Neural cell (in vitro differentiated cells): ENCODE results near the gene IPO8. TPM values are rescaled to one million over a fixed set of nuclear protein-coding genes. Genes with fewer than 3 reads are reported as not detected.

ENCODE experiments used
- H2AFZ ChIP-seq: fragments of 200-600, 300-800 bp; sonication (generic), shearing (Covaris generic); 2 replicates; pipeline ENCODE4 v1.6.0; 2014; ENCODE audit warnings: low read depth, mild to moderate bottlenecking, antibody characterized with exemption, low read length, moderate library complexity
- H3F3A ChIP-seq: fragments of 200-600 bp; shearing (Covaris generic); 2 replicates; pipeline ENCODE4 v1.6.1; 2016; ENCODE audit warnings: mild to moderate bottlenecking, moderate library complexity, mixed read lengths, antibody characterized with exemption, low read length; ENCODE audit not compliant: insufficient read depth, poor library complexity, severe bottlenecking
- H3K27ac ChIP-seq: fragments of 200-600, 300-800 bp; sonication (generic), shearing (Covaris generic); 2 replicates; pipeline ENCODE4 v1.5.1; 2014; ENCODE audit warnings: mild to moderate bottlenecking, low read length, moderate library complexity
- H3K27me3 ChIP-seq: fragments of 300-800, 200-600 bp; sonication (generic), shearing (Covaris generic); 2 replicates; pipeline ENCODE4 v1.6.0; 2014; ENCODE audit warnings: mild to moderate bottlenecking, low read depth, low read length, moderate library complexity; ENCODE audit not compliant: insufficient read depth
- H3K36me3 ChIP-seq: fragments of 300-800, 200-600 bp; sonication (generic), shearing (Covaris generic); 2 replicates; pipeline ENCODE4 v1.5.1; 2014; ENCODE audit warnings: mild to moderate bottlenecking, antibody characterized with exemption, low read length, moderate library complexity; ENCODE audit not compliant: insufficient read depth
- H3K4me2 ChIP-seq: fragments of 300-800, 200-600 bp; sonication (generic), shearing (Covaris generic); 2 replicates; pipeline ENCODE4 v1.6.0; 2014; ENCODE audit warnings: mild to moderate bottlenecking, low read length
- H3K4me3 ChIP-seq: fragments of 300-800, 200-600 bp; sonication (generic), shearing (Covaris generic); 2 replicates; pipeline ENCODE4 v1.5.1; 2014; ENCODE audit warnings: mild to moderate bottlenecking, low read length, moderate library complexity
- H3K79me2 ChIP-seq: fragments of 200-600 bp; shearing (Covaris generic); replicated peaks from 2 replicates; pipeline ENCODE4 v1.6.0; 2014; ENCODE audit warnings: mild to moderate bottlenecking, low read length, moderate library complexity; ENCODE audit not compliant: insufficient read depth
- H3K9ac ChIP-seq: fragments of 300-800, 200-600 bp; sonication (generic), shearing (Covaris generic); 2 replicates; pipeline ENCODE4 v1.6.1; 2016; ENCODE audit warnings: mild to moderate bottlenecking, low read length, mixed read lengths
- H3K9me2 ChIP-seq: fragments of 200-600 bp; shearing (Covaris generic); 2 replicates; pipeline ENCODE4 v1.6.1; 2016; ENCODE audit warnings: mild to moderate bottlenecking, low read length, mixed read lengths; ENCODE audit not compliant: insufficient read depth
- H3K9me3 ChIP-seq: fragments of 200-600, 300-800 bp; sonication (generic), shearing (Covaris generic); 2 replicates; pipeline ENCODE4 v1.6.1; 2016; ENCODE audit warnings: mild to moderate bottlenecking, mixed run types, low read length, moderate library complexity, mixed read lengths
- H4K20me1 ChIP-seq: fragments of 200-600 bp; shearing (Covaris generic); 2 replicates; pipeline ENCODE4 v1.6.1; 2016; ENCODE audit warnings: mild to moderate bottlenecking, mixed run types; ENCODE audit not compliant: insufficient read depth
- EP300 ChIP-seq: fragments of 450-650 bp; conservative IDR thresholded peaks from 2 replicates; pipeline ENCODE4 v1.6.1; 2014; ENCODE audit warnings: antibody characterized with exemption, mild to moderate bottlenecking, moderate library complexity; ENCODE audit not compliant: poor library complexity, severe bottlenecking
- EZH2 ChIP-seq: fragments of 200-600, 300-800 bp; shearing (Covaris generic), sonication (generic); IDR thresholded peaks from 2 replicates; pipeline ENCODE4 v1.6.1; 2014; ENCODE audit warnings: antibody characterized with exemption, low read length, borderline replicate concordance, mild to moderate bottlenecking; ENCODE audit not compliant: insufficient read depth, poor library complexity, severe bottlenecking
- MXI1 ChIP-seq: fragments of 450-650 bp; conservative IDR thresholded peaks from 2 replicates; pipeline ENCODE4 v1.6.1; 2014; ENCODE audit warnings: antibody characterized with exemption, mild to moderate bottlenecking; ENCODE audit not compliant: poor library complexity, severe bottlenecking
- POLR2AphosphoS5 ChIP-seq: IDR thresholded peaks from 2 replicates; pipeline ENCODE4 v1.6.1; 2012
- RAD21 ChIP-seq: fragments of 450-650 bp; conservative IDR thresholded peaks from 2 replicates; pipeline ENCODE4 v1.6.1; 2014; ENCODE audit warnings: antibody characterized with exemption, mild to moderate bottlenecking, moderate library complexity
- SMC3 ChIP-seq: fragments of 450-650 bp; conservative IDR thresholded peaks from 2 replicates; pipeline ENCODE4 v1.6.1; 2014; ENCODE audit warnings: antibody characterized with exemption, mild to moderate bottlenecking, moderate library complexity; ENCODE audit not compliant: poor library complexity
- TAF1 ChIP-seq: IDR thresholded peaks from 2 replicates; pipeline ENCODE4 v1.6.1; 2012; ENCODE audit warnings: low read depth
- polyA plus RNA-seq: library from polyadenylated mRNA; depleted of rRNA; stranded (reverse); fragments of >200 nt; gene quantifications from 2 replicates; pipeline ENCODE4 v1.2.3, GENCODE V29; 2014
- TF ChIP-seq, protein P1 (sequence below): IDR thresholded peaks from 2 replicates; pipeline ENCODE4 v1.6.1; 2012; ENCODE audit warnings: borderline replicate concordance
- TF ChIP-seq, protein P2 (sequence below): fragments of 450-650 bp; IDR thresholded peaks from 2 replicates; pipeline ENCODE4 v1.5.1; 2014; ENCODE audit warnings: antibody characterized with exemption, mild to moderate bottlenecking, moderate library complexity; ENCODE audit not compliant: poor library complexity, severe bottlenecking

The IPO8 gene
- polyA plus RNA-seq, 1 donor from 2014 or later = 18.8 TPM

DNA sequence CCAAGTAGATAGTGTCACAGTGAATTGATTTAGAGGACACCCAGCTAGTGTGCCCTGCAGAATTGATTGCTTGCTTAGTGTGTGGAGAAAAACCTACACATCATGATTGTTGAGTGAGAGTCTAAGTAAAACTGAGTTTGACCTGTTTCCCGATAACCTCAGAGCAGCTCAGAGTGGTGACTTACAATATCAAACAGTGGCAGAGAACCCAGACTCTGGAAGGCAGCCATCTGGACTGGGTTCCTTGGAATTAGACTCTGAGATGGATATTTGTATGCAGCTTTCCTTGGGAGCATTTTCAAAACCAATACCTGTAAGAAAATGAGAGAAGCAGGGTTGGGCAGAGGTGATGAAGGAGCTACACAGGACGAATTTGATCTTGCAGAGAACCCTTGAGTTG, 109.8 kb downstream of the IPO8 start:
- no peaks in the 10 kb centered on the region for H3K9me3 ChIP-seq
- TF ChIP-seq, protein P1, sequence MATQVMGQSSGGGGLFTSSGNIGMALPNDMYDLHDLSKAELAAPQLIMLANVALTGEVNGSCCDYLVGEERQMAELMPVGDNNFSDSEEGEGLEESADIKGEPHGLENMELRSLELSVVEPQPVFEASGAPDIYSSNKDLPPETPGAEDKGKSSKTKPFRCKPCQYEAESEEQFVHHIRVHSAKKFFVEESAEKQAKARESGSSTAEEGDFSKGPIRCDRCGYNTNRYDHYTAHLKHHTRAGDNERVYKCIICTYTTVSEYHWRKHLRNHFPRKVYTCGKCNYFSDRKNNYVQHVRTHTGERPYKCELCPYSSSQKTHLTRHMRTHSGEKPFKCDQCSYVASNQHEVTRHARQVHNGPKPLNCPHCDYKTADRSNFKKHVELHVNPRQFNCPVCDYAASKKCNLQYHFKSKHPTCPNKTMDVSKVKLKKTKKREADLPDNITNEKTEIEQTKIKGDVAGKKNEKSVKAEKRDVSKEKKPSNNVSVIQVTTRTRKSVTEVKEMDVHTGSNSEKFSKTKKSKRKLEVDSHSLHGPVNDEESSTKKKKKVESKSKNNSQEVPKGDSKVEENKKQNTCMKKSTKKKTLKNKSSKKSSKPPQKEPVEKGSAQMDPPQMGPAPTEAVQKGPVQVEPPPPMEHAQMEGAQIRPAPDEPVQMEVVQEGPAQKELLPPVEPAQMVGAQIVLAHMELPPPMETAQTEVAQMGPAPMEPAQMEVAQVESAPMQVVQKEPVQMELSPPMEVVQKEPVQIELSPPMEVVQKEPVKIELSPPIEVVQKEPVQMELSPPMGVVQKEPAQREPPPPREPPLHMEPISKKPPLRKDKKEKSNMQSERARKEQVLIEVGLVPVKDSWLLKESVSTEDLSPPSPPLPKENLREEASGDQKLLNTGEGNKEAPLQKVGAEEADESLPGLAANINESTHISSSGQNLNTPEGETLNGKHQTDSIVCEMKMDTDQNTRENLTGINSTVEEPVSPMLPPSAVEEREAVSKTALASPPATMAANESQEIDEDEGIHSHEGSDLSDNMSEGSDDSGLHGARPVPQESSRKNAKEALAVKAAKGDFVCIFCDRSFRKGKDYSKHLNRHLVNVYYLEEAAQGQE = no peak
- no peak for TF ChIP-seq SMC3
- TF ChIP-seq EZH2 = no peak
- TF ChIP-seq RAD21 = no peak
- TF ChIP-seq, protein P2, sequence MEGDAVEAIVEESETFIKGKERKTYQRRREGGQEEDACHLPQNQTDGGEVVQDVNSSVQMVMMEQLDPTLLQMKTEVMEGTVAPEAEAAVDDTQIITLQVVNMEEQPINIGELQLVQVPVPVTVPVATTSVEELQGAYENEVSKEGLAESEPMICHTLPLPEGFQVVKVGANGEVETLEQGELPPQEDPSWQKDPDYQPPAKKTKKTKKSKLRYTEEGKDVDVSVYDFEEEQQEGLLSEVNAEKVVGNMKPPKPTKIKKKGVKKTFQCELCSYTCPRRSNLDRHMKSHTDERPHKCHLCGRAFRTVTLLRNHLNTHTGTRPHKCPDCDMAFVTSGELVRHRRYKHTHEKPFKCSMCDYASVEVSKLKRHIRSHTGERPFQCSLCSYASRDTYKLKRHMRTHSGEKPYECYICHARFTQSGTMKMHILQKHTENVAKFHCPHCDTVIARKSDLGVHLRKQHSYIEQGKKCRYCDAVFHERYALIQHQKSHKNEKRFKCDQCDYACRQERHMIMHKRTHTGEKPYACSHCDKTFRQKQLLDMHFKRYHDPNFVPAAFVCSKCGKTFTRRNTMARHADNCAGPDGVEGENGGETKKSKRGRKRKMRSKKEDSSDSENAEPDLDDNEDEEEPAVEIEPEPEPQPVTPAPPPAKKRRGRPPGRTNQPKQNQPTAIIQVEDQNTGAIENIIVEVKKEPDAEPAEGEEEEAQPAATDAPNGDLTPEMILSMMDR = no peak
- no peak for TF ChIP-seq TAF1
- no peak for TF ChIP-seq EP300
- no peak for TF ChIP-seq MXI1
- H3K36me3 ChIP-seq = no peaks in the 10 kb centered on the region
- no peak overlapping the region for H3K9ac ChIP-seq
- H4K20me1 ChIP-seq = no peaks in the 10 kb centered on the region
- H3K79me2 ChIP-seq = no peaks in the 10 kb centered on the region
- no peak overlapping the region for H3K27ac ChIP-seq
- no peak overlapping the region for H3K4me2 ChIP-seq
- no peaks in the 10 kb centered on the region for H3K27me3 ChIP-seq
- H3K4me3 ChIP-seq = no peak overlapping the region
- no peaks in the 10 kb centered on the region for H3K9me2 ChIP-seq
- no peak overlapping the region for H2AFZ ChIP-seq
- no peaks in the 10 kb centered on the region for H3F3A ChIP-seq

- no peak for TF ChIP-seq EZH2
- no peak for TF ChIP-seq POLR2AphosphoS5
- TF ChIP-seq TAF1 = no peak
- TF ChIP-seq, protein P2 = no peak
- no peak for TF ChIP-seq EP300
- TF ChIP-seq, protein P1 = no peak
- TF ChIP-seq SMC3 = no peak
- TF ChIP-seq MXI1 = no peak
- no peak for TF ChIP-seq RAD21
- no peak overlapping the region for H3K9ac ChIP-seq
- no peaks in the 10 kb centered on the region for H3K36me3 ChIP-seq
- H3K27ac ChIP-seq = no peak overlapping the region
- H3K4me2 ChIP-seq = no peak overlapping the region
- H3K4me3 ChIP-seq = no peak overlapping the region
- no peaks in the 10 kb centered on the region for H3F3A ChIP-seq
- H3K79me2 ChIP-seq = no peaks in the 10 kb centered on the region
- H4K20me1 ChIP-seq = no peaks in the 10 kb centered on the region
- no peaks in the 10 kb centered on the region for H3K9me2 ChIP-seq
- H3K9me3 ChIP-seq = no peaks in the 10 kb centered on the region
- no peaks in the 10 kb centered on the region for H3K27me3 ChIP-seq
- H2AFZ ChIP-seq = no peak overlapping the region
These were observed 112.7 kb downstream of the IPO8 start for GRCh38 chr12:30582943-30583342.
